ENCODE results near the gene SPATA17.

The SPATA17 gene

GRCh38 chr1:217839161-217839560 lies 208.0 kb downstream of the SPATA17 start:
- TF ChIP-seq ZNF510 (tag by site-specific recombination; IDR thresholded peaks at IDR 0.05; ENCODE audit: insufficient replicate concordance), result no peak
- TF ChIP-seq PBX3 (CRISPR knock-in tag; IDR thresholded peaks at IDR 0.05), result no peak
- no peak for TF ChIP-seq PATZ1 (tag by site-specific recombination; IDR thresholded peaks at IDR 0.05)
- no peak for TF ChIP-seq BCL6B (tag by site-specific recombination; IDR thresholded peaks at IDR 0.05)
- no peak for TF ChIP-seq KLF7 (tag by site-specific recombination; IDR thresholded peaks at IDR 0.05; ENCODE audit: borderline replicate concordance)
- TF ChIP-seq TRIM28 (IDR thresholded peaks at IDR 0.05; ENCODE audit: borderline replicate concordance, low read length), result no peak
- no peak for TF ChIP-seq PRDM2 (tag by site-specific recombination; IDR thresholded peaks at IDR 0.05; ENCODE audit: borderline replicate concordance)
- TF ChIP-seq ELK4 (IDR thresholded peaks at IDR 0.05; ENCODE audit: borderline replicate concordance, low read depth, low read length), result no peak
- TF ChIP-seq ZSCAN23 (tag by site-specific recombination; IDR thresholded peaks at IDR 0.05), result no peak
- no peak for TF ChIP-seq BCL11A (tag by site-specific recombination; IDR thresholded peaks at IDR 0.05; ENCODE audit: low read depth)
- H3K4me1 ChIP-seq (ENCODE audit: control insufficient read depth, insufficient read depth, low read length), result no peaks in the 10 kb centered on the region
- H3K27ac ChIP-seq (ENCODE audit: extremely low read depth, low read depth, low read length), result no peak overlapping the region
- H3K9me3 ChIP-seq (ENCODE audit: control insufficient read depth, insufficient read depth, low read depth, low read length), result no peaks in the 10 kb centered on the region
- CTCF ChIA-PET, result no interaction called here
- POLR2A ChIA-PET, result no interaction called here
- no peaks in the 10 kb centered on the region for H3K36me3 ChIP-seq (ENCODE audit: control insufficient read depth in 2 of 2, insufficient read depth in 1 of 2, low read length in 2 of 2)
- H3K4me3 ChIP-seq (ENCODE audit: low read depth, low read length), result no peak overlapping the region

- Histone ChIP-seq H3K4me1 (ENCODE audit: control insufficient read depth, insufficient read depth, low read length) (no peaks in the 10 kb centered on the region), H3K4me3 (ENCODE audit: low read depth, low read length) (no peak overlapping the region), H3K9me3 (ENCODE audit: control insufficient read depth, insufficient read depth, low read depth, low read length) (no peaks in the 10 kb centered on the region), H3K36me3 (ENCODE audit: control insufficient read depth in 2 of 2, insufficient read depth in 1 of 2, low read length in 2 of 2) (no peaks in the 10 kb centered on the region), H3K27ac (ENCODE audit: extremely low read depth, low read depth, low read length) (no peak overlapping the region)
- ChIA-PET CTCF (no interaction called here), POLR2A (no interaction called here)
- TF ChIP-seq ZNF350 (tag by site-specific recombination; IDR thresholded peaks at IDR 0.05) (no peak), INSM2 (tag by site-specific recombination; IDR thresholded peaks at IDR 0.05) (no peak), ZNF530 (tag by site-specific recombination; IDR thresholded peaks at IDR 0.05; ENCODE audit: low read depth) (no peak), ZNF776 (tag by site-specific recombination; IDR thresholded peaks at IDR 0.05; ENCODE audit: borderline replicate concordance) (no peak), ZSCAN16 (tag by site-specific recombination; IDR thresholded peaks at IDR 0.05) (no peak), ZNF10 (tag by site-specific recombination; IDR thresholded peaks at IDR 0.05) (no peak), ZNF146 (tag by site-specific recombination; IDR thresholded peaks at IDR 0.05) (no peak), ZNF610 (tag by site-specific recombination; IDR thresholded peaks at IDR 0.05; ENCODE audit: borderline replicate concordance) (no peak), FEZF1 (tag by site-specific recombination; IDR thresholded peaks at IDR 0.05) (no peak), ZFP69B (tag by site-specific recombination; IDR thresholded peaks at IDR 0.05) (no peak), ZNF692 (tag by site-specific recombination; IDR thresholded peaks at IDR 0.05) (no peak)
These were observed 215.6 kb downstream of the SPATA17 start for GRCh38 chr1:217846733-217847132.

Measured in HEK293 (cell line).